Femur (tissue), 1 donor: Measurements from ENCODE around the gene GYG1.

ENCODE experiments used
- DNase-seq: peaks from one replicate; pipeline ENCODE4 v3.0.0-alpha.2; 2017

GYG1 gene

DNA sequence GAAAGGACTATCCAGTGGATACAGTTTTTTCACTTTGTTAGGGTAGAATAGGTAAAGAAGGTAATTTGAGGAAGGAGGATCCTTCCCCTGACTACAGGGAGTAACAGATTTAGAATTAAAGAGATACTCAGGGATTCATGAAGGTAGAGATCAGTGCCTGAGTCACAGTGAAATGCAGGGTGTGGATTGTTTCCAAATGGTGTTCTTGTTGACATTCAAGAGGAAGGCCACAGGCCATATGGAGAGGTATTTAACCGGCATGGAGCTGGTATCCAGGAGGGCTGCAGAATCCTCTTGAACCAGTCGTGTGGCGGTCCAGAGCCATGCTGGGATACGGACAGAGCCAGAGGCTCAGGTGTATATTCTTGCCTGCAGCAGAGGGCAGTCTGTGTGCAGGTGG lies 28.2 kb downstream of the GYG1 start:
- DNase-seq, result no peak

DNA sequence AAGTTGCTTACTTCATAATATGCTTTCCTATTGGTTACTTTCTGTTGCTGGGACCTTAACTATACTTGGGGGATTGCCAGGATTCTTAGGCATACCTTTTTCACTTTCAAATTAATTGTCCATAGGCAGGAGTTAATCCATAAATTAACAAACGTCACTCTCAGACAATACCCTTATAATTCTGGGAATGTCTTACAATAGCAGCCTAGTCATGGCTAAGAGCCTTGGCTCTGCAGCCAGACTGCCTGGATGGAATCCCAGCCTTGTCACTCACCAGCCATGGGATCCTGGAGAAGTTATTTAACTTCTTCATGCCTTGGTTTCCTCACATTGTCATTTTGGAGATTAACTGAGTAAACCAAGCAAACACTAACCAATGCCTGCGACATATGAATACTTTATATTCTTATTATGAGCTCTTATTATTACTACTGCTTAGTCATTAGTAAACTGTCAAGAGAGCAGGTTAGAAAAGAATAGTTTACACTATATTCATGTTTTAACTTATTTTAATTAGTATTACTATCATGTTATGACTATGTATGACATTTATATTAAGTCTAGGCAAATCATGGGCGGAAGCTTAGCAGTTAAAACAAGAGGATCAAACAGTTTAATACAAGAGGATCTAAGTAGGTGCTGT lies 29.0 kb downstream of the GYG1 start:
- DNase-seq, result no peak

GRCh38 chr3:149020839-149021252 lies 29.5 kb downstream of the GYG1 start:
- DNase-seq, result no peak

GRCh38 chr3:149021830-149022229 lies 30.5 kb downstream of the GYG1 start:
- no peak for DNase-seq

DNA sequence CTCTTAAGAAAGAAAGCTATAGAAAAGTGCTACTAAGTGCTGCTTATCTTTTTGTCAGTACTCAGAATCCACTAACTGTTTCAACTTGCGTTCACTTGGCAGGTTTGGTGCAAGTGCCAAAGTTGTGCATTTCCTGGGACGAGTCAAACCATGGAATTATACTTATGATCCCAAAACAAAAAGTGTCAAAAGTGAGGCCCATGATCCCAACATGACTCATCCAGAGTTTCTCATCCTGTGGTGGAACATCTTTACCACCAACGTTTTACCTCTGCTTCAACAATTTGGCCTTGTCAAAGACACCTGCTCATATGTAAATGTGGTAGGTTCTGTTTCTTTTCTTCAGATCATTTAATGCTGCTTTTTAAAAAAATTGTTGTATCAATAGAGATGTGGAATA lies 32.6 kb downstream of the GYG1 start:
- no peak for DNase-seq

DNA sequence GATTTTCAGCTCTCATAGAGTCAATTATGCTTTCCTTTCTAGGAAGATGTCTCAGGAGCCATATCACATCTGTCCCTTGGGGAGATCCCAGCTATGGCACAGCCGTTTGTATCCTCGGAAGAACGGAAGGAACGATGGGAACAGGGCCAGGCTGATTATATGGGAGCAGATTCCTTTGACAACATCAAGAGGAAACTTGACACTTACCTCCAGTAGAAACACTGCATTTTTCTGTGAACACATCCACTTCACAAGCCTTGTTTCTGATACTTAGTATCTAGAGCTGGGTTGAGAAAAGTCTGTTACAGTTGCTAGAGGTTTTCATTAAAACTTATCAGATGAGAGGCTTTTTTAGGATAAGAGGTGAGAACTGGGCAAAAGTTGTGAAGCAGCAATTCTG lies 35.4 kb downstream of the GYG1 start:
- DNase-seq, result no peak

DNA sequence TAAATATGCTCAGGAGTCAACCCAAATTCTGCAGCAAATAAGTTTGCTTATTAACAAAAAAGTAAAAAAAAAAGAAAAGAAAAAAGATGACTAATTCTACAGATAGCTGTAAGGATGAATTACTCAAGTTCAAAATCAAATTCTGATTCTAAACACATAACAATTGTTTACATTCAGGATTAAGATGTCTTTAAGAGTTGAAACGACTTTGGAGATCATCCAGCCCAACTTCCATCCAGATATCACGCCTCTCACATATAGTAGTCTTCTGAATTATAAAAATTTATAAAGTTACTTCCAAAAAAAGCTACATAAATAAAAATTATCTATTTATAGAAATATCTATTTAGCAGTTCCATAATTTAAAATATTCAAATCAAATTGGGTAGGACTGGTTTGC lies 39.8 kb downstream of the GYG1 start:
- DNase-seq, result no peak

- DNase-seq, result no peak
Observed at GRCh38 chr3:149037684-149038083, 46.3 kb downstream of the GYG1 start.

DNA sequence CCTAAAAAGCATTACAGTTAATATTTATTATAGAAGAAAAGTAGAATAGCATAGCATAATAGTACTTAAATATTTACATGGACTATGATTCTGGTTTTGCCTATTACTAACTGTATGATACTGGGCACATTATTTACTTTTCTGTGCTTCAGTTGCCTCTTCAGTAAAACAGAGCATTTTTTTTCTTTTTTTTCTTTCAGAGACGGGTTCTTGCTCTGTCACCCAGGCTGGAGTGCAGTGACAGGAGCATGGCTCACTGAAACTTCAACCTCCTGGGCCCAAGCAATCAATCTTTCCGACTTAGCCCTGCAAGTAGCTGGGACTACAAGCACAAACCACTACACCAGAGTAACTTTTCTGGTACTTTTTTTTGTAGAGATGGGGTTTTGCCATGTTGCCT lies 47.0 kb downstream of the GYG1 start:
- DNase-seq, result no peak

DNA sequence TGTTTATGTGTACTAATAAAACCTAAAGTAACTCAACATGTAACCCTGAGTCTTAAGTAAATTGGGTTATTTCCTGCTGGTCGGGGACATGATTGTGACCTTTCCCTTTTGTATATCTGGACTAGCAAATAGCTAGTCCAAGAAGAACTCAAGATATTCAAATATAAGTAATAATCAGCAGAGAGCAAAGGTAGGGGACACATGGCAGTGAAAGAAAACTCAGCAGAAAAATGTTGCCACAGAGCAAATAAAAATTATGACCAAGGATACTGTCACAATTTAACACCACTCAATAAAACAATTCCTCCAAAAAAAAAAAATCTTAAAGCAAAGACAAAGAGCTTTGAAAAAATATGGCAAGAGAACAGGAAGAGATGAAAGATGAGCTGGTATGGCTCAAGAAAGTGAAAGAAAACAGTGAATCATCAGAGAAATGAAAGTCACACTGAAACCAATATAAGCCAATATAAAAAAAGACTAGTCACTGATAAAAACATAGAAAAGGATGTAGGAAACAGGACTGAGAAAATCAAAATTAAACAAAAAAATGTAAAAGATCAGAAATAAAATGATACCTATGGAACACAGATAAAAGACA lies 51.5 kb downstream of the GYG1 start:
- no peak for DNase-seq

- no peak for DNase-seq
Observed at GRCh38 chr3:149044339-149045083, 53.2 kb downstream of the GYG1 start.

- DNase-seq, result no peak
Observed at GRCh38 chr3:149055575-149055974, 64.2 kb downstream of the GYG1 start.

- DNase-seq, result no peak
Observed at GRCh38 chr3:149058198-149058597, 66.9 kb downstream of the GYG1 start.

- DNase-seq, result no peak
Observed at GRCh38 chr3:149058602-149059001, 67.3 kb downstream of the GYG1 start.

DNA sequence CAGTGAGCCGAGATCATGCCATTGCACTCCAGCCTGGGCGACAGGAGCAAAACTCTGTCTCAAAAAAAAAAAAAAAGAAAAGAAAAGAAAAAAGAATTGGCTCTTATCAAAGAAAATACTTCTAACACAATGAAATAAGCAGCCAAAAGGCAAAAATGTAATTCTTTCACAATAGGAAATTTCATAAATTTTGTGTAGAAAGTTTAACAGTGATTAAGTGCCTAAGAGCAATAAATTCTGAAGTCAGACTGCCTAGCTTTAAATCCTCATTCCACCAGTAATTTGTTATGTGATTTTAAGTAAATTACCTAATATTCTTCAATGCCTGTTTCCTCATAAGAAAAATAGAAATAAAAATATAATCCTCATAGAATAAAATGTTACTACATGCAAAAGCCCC lies 70.4 kb downstream of the GYG1 start:
- DNase-seq, result no peak

GRCh38 chr3:149067883-149068282 lies 76.5 kb downstream of the GYG1 start:
- no peak for DNase-seq
